ACC112 (cell line): Measurements from ENCODE around the gene BCL2L12.

Experiments
- H2AFZ ChIP-seq: fragments of 200-600 bp; sonication (generic); one replicate; pipeline ENCODE4 v1.6.0; 2017; ENCODE audit warnings: antibody characterized with exemption, low read length; ENCODE audit not compliant: unreplicated experiment
- H3K27ac ChIP-seq: fragments of 200-600 bp; sonication (generic); 2 replicates; pipeline ENCODE4 v1.5.1; 2014; ENCODE audit warnings: low read depth, mild to moderate bottlenecking, antibody characterized with exemption, low read length, moderate library complexity
- H3K27me3 ChIP-seq: fragments of 200-600 bp; sonication (generic); 2 replicates; pipeline ENCODE4 v1.6.1; 2014; ENCODE audit warnings: mild to moderate bottlenecking, antibody characterized with exemption, low read length, moderate library complexity, mixed read lengths; ENCODE audit not compliant: insufficient read depth
- H3K36me3 ChIP-seq: fragments of 200-600 bp; sonication (generic); 2 replicates; pipeline ENCODE4 v1.6.1; 2016; ENCODE audit warnings: mild to moderate bottlenecking, antibody characterized with exemption, low read length, moderate library complexity, mixed read lengths; ENCODE audit not compliant: insufficient read depth
- H3K4me1 ChIP-seq: fragments of 200-600 bp; sonication (generic); one replicate; pipeline ENCODE4 v1.6.1; 2016; ENCODE audit warnings: low read length, mixed read lengths; ENCODE audit not compliant: insufficient read depth, unreplicated experiment, control insufficient read depth
- H3K4me3 ChIP-seq: fragments of 200-600 bp; sonication (generic); 2 replicates; pipeline ENCODE4 v1.5.1; 2014; ENCODE audit warnings: mild to moderate bottlenecking, low read depth, low read length
- H3K79me2 ChIP-seq: fragments of 200-600 bp; sonication (generic); one replicate; pipeline ENCODE4 v1.6.0; 2016; ENCODE audit warnings: low read length; ENCODE audit not compliant: control insufficient read depth, unreplicated experiment, insufficient read depth

Gene BCL2L12

DNA sequence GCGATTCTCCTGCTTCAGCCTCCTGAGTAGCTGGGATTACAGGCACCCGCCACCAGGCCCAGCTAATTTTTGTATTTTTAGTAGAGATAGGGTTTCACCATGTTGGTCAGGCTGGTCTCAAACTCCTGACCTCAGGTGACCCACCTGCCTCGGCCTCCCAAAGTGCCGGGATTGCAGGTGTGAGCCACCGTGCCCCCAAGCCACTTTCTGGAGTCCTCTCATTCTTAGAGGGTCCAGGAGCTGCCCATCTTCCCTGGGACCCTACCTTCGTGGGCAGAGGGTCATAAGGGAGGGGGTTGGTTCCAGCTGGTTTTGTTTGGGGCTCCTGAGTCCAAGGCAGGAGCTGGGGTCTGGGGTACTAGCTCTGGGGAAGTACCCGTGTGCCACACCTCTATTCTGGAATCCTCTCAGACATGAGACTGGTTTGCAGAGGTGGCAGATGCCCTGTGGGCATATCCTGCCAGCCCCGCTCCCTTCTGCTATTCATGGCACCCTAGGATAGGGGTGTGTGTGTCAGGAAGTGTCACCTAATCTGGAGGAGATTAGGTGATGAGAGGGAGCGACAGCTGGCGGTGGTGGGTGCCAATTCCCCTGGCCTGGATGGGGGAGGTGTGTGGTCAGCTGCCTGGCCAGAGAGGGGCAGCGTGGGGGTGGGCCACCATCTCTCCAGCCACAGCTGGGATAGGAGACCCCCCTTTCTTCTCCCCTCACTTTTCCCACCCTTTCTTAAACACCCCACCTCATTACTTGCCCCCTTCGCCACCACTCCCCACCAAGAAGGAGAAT is 13.4 kb downstream of the BCL2L12 start:
- Histone ChIP-seq H3K79me2 (peaks cover 34% of the 10 kb centered on the region), H3K27ac (no peak overlapping the region), H3K4me1 (peaks cover 15% of the 10 kb centered on the region), H3K27me3 (no peaks in the 10 kb centered on the region), H3K4me3 (no peak overlapping the region), H2AFZ (no peak overlapping the region), H3K36me3 (peaks cover 3% of the 10 kb centered on the region; the same call in 1 of the 2 replicates)

DNA sequence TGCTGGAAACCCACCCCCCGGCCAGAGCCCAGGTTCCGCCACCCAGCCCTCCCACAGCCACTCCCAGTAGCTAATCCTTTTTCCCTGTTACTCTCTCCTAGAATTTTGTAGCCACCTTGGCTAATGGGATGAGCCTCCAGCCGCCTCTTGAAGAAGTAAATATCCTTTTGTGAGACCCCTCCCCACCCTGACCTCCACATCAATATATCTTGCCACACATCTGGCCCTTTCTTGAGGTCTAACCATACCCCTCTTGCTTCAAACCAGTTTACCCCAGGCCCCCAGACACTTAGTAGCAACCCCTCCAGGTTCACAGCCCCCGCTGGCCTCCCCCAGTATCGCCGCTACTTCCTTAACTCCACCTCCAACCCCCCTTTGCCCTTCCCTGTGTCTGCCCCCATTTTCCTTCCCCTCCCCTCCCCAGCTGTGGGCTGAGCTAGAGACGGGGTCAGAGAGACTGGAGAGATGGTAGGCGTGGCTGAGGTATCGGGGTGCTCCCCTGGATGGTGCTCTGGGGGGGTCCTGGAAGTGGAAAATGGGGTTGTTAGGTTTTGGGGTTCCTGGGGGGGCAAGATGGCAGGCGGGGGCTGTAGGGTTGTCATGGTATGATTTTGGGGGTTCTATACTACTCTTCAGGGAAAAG is 14.2 kb downstream of the BCL2L12 start:
- peaks cover 3% of the 10 kb centered on the region; the same call in 1 of the 2 replicates for H3K36me3 ChIP-seq
- H3K27me3 ChIP-seq, result no peaks in the 10 kb centered on the region
- peaks cover 15% of the 10 kb centered on the region for H3K4me1 ChIP-seq
- no peak overlapping the region for H3K27ac ChIP-seq
- H2AFZ ChIP-seq, result no peak overlapping the region
- peaks cover 34% of the 10 kb centered on the region for H3K79me2 ChIP-seq
- no peak overlapping the region for H3K4me3 ChIP-seq

DNA sequence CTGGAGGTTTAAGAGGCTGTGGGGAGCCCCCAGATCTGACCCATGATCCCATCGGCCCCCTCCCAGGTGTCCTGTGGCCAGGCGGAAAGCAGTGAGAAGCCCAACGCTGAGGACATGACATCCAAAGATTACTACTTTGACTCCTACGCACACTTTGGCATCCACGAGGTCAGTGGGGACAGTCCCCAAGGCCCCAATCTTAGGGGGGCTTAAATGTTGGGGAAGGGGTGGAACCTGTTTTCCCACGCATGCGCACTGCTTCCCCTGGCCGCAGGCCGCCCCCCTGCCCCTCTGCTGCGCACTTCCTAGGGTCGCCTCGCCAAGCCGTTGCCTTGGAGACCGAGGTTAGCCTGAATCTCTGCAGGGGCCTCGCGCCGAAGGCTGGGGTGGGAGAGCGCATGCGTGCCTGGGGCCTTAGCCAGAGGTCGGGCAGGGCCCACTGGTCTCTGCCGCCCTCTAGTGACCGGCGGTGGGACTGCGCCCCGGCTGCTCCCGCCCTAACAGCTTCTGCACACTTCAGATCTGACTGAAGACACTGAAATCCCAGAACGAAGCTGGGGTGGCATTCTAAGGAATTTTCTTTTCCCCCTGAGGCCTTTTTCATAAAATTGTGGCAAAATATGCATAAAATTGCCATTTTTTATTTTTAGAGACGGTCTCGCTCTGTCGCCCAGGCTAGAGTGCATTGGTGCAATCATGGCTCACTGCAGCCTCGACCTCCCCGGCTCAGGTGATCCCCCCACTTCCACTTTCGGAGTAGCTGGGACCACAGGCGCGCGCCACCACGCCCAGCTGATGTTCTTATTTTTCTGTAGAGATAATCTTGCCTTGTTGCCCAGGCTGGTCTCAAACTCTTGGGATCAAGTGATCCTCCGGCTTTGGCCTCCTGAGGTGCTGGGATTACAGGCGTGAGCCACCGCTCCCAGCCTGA is 15.0 kb downstream of the BCL2L12 start:
- Histone ChIP-seq H3K4me1 (peaks cover 15% of the 10 kb centered on the region), H3K36me3 (peaks cover 3% of the 10 kb centered on the region; the same call in 1 of the 2 replicates), H3K27me3 (no peaks in the 10 kb centered on the region), H3K79me2 (peaks cover 34% of the 10 kb centered on the region), H3K4me3 (peak overlapping the region; percentile 37; the same call in 1 of the 2 replicates), H3K27ac (no peak overlapping the region), H2AFZ (no peak overlapping the region)

DNA sequence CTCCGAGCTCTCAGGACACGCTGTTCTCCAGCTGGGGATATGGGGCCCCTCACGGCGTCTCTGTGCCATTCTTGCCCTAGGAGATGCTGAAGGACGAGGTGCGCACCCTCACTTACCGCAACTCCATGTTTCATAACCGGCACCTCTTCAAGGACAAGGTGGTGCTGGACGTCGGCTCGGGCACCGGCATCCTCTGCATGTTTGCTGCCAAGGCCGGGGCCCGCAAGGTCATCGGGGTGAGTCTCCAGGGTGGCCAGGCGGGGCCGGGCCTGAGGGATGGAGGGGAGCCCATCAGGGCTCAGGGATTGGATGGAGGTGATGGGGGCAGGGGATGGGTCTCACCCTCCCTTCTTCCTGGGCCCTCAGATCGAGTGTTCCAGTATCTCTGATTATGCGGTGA is 16.1 kb downstream of the BCL2L12 start:
- H3K79me2 ChIP-seq, result peaks cover 34% of the 10 kb centered on the region
- no peaks in the 10 kb centered on the region for H3K27me3 ChIP-seq
- H3K4me3 ChIP-seq, result no peak overlapping the region
- peaks cover 3% of the 10 kb centered on the region; the same call in 1 of the 2 replicates for H3K36me3 ChIP-seq
- H2AFZ ChIP-seq, result no peak overlapping the region
- peaks cover 15% of the 10 kb centered on the region for H3K4me1 ChIP-seq
- no peak overlapping the region for H3K27ac ChIP-seq

DNA sequence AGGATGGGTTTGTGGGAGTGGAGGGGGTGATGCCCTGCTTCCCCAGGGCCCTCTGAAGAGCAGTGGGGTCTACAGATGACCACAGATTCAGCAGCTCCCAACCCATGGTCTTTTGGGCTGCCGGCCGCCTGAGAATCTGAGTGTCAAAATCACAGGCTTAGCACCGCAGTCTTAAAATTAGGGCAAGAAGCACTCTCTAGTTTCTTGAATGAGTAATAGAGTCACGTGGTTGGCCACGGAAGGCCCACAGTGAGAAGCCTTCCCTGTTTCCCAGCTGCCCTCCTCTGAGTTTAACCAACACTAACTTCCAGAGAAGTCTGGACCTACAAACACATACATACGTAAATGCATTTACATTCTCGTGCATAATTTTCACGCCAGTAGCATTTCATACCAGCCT is 16.5 kb downstream of the BCL2L12 start:
- Histone ChIP-seq H3K79me2 (peaks cover 34% of the 10 kb centered on the region), H3K27ac (no peak overlapping the region), H3K27me3 (no peaks in the 10 kb centered on the region), H2AFZ (no peak overlapping the region), H3K4me1 (peaks cover 15% of the 10 kb centered on the region), H3K36me3 (peaks cover 3% of the 10 kb centered on the region; the same call in 1 of the 2 replicates), H3K4me3 (no peak overlapping the region)

DNA sequence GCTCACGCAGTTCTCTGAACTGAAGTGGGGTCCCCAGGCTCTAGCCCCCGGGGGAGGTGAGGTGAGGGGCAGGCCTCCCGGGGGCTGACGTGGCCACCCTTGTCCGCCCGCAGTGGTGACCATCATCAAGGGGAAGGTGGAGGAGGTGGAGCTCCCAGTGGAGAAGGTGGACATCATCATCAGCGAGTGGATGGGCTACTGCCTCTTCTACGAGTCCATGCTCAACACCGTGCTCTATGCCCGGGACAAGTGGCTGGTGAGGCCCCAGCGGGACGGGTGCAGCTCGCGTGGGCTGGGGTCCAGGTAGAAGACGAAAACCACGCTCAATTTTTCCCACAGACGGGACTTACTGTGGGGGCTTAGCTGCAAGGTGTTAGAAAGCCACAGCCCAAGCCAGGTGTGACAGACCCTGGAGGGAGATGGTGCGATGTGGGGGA is 18.1 kb downstream of the BCL2L12 start:
- Histone ChIP-seq H3K79me2 (peaks cover 23% of the 10 kb centered on the region), H3K36me3 (peaks cover 3% of the 10 kb centered on the region; the same call in 1 of the 2 replicates), H3K4me1 (peaks cover 15% of the 10 kb centered on the region), H3K27me3 (no peaks in the 10 kb centered on the region), H3K4me3 (no peak overlapping the region), H2AFZ (no peak overlapping the region), H3K27ac (no peak overlapping the region)

DNA sequence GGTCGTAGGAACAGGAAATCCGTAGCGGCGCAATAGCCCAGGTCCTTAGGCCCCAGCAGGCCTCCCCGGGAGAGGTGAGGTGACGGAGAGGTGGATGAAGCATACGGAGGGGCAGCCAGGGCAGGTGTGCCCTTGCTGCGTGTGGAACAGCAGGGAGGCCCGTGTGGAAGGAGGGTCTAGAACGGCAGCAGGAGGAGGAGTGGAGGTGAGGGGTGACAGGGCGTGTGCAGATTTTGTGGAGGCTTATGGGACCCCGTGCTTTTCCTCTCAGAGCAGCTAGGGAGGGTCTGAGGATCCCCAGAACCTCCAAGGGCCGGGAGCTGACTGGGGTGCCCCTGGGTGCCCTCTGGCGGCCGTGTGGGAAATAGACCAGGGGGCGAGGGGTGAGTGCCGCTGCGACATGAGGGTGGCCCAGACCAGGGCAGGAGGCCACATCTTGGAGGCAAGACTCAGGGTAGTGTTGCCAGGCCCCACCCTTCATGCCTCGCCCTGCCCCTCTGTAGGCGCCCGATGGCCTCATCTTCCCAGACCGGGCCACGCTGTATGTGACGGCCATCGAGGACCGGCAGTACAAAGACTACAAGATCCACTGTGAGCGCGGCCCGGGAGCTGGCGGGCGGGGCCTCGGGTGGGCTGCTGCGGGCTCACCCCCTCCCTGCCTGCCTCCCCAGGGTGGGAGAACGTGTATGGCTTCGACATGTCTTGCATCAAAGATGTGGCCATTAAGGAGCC is 18.7 kb downstream of the BCL2L12 start:
- Histone ChIP-seq H3K4me1 (peaks cover 11% of the 10 kb centered on the region), H3K4me3 (no peak overlapping the region), H3K36me3 (peaks cover 3% of the 10 kb centered on the region; the same call in 1 of the 2 replicates), H3K27ac (no peak overlapping the region), H2AFZ (no peak overlapping the region), H3K27me3 (no peaks in the 10 kb centered on the region), H3K79me2 (peaks cover 18% of the 10 kb centered on the region)

DNA sequence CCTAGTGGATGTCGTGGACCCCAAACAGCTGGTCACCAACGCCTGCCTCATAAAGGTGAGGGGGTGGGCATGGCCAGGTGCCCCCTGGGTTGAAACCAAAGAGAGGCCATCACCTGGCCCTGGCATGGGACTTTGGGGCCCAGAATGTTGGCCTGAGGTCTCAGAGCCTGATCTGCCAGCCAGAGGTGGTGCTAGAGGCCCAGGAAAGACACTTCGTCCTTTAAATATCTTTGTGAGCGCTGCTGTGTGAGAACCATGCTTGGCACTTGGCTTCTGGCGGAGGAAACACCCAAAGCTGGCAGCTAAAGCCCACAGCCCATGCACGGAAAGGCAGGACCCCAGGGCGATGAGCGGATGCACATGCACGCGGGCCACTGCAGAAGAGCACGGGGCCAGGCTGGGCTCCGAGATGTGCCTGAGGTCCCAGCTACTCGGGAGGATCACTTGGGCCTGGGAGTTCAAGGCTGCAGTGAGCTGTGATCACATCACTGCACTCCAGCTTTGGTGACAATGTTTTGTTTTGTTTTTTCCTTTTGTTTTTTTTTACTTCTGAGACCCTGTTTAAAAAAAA is 19.3 kb downstream of the BCL2L12 start:
- H3K36me3 ChIP-seq, result peaks cover 3% of the 10 kb centered on the region; the same call in 1 of the 2 replicates

DNA sequence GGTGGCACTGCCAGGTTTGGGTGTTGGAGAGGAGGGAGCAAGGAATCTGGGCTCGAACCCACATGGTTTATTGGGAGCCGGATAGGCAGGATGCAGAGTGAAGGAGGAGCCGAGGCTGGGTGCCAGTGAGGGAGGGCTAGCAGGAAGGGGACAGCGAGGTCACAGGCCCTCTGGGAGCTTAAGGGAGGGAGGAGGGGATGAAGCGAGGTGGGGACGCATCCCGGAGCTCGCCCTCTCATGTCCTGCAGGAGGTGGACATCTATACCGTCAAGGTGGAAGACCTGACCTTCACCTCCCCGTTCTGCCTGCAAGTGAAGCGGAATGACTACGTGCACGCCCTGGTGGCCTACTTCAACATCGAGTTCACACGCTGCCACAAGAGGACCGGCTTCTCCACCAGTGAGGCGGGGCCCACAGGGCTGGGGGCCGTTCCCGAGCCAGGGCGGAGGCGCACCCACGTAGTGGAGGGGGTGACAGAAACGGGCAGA is 20.2 kb downstream of the BCL2L12 start:
- Histone ChIP-seq H3K4me1 (peaks cover 3% of the 10 kb centered on the region), H3K36me3 (peaks cover 3% of the 10 kb centered on the region; the same call in 1 of the 2 replicates), H3K27ac (no peak overlapping the region), H3K79me2 (peaks cover 4% of the 10 kb centered on the region), H2AFZ (no peak overlapping the region), H3K4me3 (no peak overlapping the region), H3K27me3 (no peaks in the 10 kb centered on the region)

More for the DNA sequence above, 19.3 kb downstream of the BCL2L12 start:
- no peak overlapping the region for H3K4me3 ChIP-seq
- H3K27me3 ChIP-seq, result no peaks in the 10 kb centered on the region
- no peak overlapping the region for H2AFZ ChIP-seq
- peaks cover 9% of the 10 kb centered on the region for H3K4me1 ChIP-seq
- peaks cover 11% of the 10 kb centered on the region for H3K79me2 ChIP-seq
- H3K27ac ChIP-seq, result no peak overlapping the region
